Liver (tissue), 9 donors: Measurements from ENCODE around the gene ACLY. TPM values are rescaled to one million over a fixed set of nuclear protein-coding genes. Genes with fewer than 3 reads are reported as not detected.
A peak's percentile ranks its signal among the peaks of the same experiment; 100 is the strongest.

Experiments
- DNase-seq: peaks from one replicate; pipeline ENCODE4 v3.0.0-alpha.2; 2017; ENCODE audit warnings: low spot score
- H3K27ac ChIP-seq, 2 donors: one replicate each; pipeline ENCODE4 v1.7.0; 2013; ENCODE audit warnings: inconsistent platforms in 2 of 2, low read length in 2 of 2, control low read depth in 1 of 2, low read depth in 1 of 2, mild to moderate bottlenecking in 1 of 2
- H3K27me3 ChIP-seq, 4 donors: one replicate each; pipeline versions ENCODE4 v1.6.1 to v1.7.0; 2013; ENCODE audit warnings: low read length in 3 of 4, inconsistent platforms in 1 of 4, mild to moderate bottlenecking in 1 of 4, moderate library complexity in 1 of 4; ENCODE audit not compliant: control insufficient read depth in 4 of 4, insufficient read depth in 4 of 4
- H3K36me3 ChIP-seq, 4 donors: one replicate each; pipeline versions ENCODE4 v1.6.1 to v1.7.0; 2013; ENCODE audit warnings: low read length in 3 of 4, mild to moderate bottlenecking in 3 of 4, low read depth in 1 of 4, moderate library complexity in 1 of 4; ENCODE audit not compliant: control insufficient read depth in 4 of 4, insufficient read depth in 3 of 4
- H3K4me1 ChIP-seq, 4 donors: one replicate each; pipeline versions ENCODE4 v1.6.1 to v1.7.0; 2013; ENCODE audit warnings: low read length in 3 of 4, mild to moderate bottlenecking in 3 of 4, moderate library complexity in 1 of 4; ENCODE audit not compliant: control insufficient read depth in 4 of 4, insufficient read depth in 4 of 4
- H3K4me3 ChIP-seq, 3 donors: one replicate each; pipeline versions ENCODE4 v1.6.1 to v1.7.0; 2013; ENCODE audit warnings: low read length in 3 of 3, control low read depth in 1 of 3, low read depth in 1 of 3, mild to moderate bottlenecking in 1 of 3
- H3K9ac ChIP-seq, 2 donors: one replicate each; pipeline ENCODE4 v1.7.0; 2013; ENCODE audit warnings: low read length in 2 of 2, mild to moderate bottlenecking in 2 of 2, moderate library complexity in 2 of 2, control low read depth in 1 of 2, low read depth in 1 of 2
- H3K9me3 ChIP-seq, 4 donors: one replicate each; pipeline versions ENCODE4 v1.6.1 to v1.7.0; 2013; ENCODE audit warnings: low read length in 3 of 4; ENCODE audit not compliant: control insufficient read depth in 4 of 4
- ATF3 ChIP-seq: IDR thresholded peaks from 2 replicates; pipeline ENCODE4 v1.6.1; 2016; ENCODE audit warnings: antibody characterized with exemption
- EGR1 ChIP-seq, 2 donors: IDR thresholded peaks; 2 replicates each; pipeline ENCODE4 v1.6.1; 2016 to 2018; ENCODE audit warnings: antibody characterized with exemption in 2 of 2, low read depth in 2 of 2
- FOXA1 ChIP-seq: IDR thresholded peaks from 2 replicates; pipeline ENCODE4 v1.6.1; 2016; ENCODE audit warnings: antibody characterized with exemption
- FOXA2 ChIP-seq: IDR thresholded peaks from 2 replicates; pipeline ENCODE4 v1.6.1; 2016; ENCODE audit warnings: antibody characterized with exemption
- GABPA ChIP-seq, 2 donors: IDR thresholded peaks in 1 of 2; conservative IDR thresholded peaks in 1 of 2; 2 replicates each; pipeline ENCODE4 v1.6.1; 2016; ENCODE audit warnings: antibody characterized with exemption in 2 of 2, mild to moderate bottlenecking in 1 of 2, moderate library complexity in 1 of 2
- HNF4A ChIP-seq, 2 donors: conservative IDR thresholded peaks; 2 replicates each; pipeline ENCODE4 v1.6.1; 2016; ENCODE audit warnings: antibody characterized with exemption in 2 of 2, mild to moderate bottlenecking in 2 of 2
- HNF4G ChIP-seq: IDR thresholded peaks from 2 replicates; pipeline ENCODE4 v1.6.1; 2016; ENCODE audit warnings: antibody characterized with exemption
- JUND ChIP-seq, 2 donors: IDR thresholded peaks; 2 replicates each; pipeline ENCODE4 v1.6.1; 2016; ENCODE audit warnings: antibody characterized with exemption in 2 of 2
- MAX ChIP-seq: IDR thresholded peaks from 2 replicates; pipeline ENCODE4 v1.6.1; 2016; ENCODE audit warnings: antibody characterized with exemption
- NR2F2 ChIP-seq: IDR thresholded peaks from 2 replicates; pipeline ENCODE4 v1.6.1; 2016; ENCODE audit warnings: antibody characterized with exemption
- RAD21 ChIP-seq, 2 donors: IDR thresholded peaks; 2 replicates each; pipeline ENCODE4 v1.6.1; 2016; ENCODE audit warnings: antibody characterized with exemption in 2 of 2, mild to moderate bottlenecking in 2 of 2
- REST ChIP-seq: IDR thresholded peaks from 2 replicates; pipeline ENCODE4 v1.6.1; 2016; ENCODE audit warnings: antibody characterized with exemption, mild to moderate bottlenecking
- RXRA ChIP-seq, 2 donors: IDR thresholded peaks; 2 replicates each; pipeline ENCODE4 v1.6.1; 2017 to 2018; ENCODE audit warnings: antibody characterized with exemption in 2 of 2, mild to moderate bottlenecking in 1 of 2
- SP1 ChIP-seq: IDR thresholded peaks from 2 replicates; pipeline ENCODE4 v1.6.1; 2018; ENCODE audit warnings: antibody characterized with exemption, mild to moderate bottlenecking
- TAF1 ChIP-seq: conservative IDR thresholded peaks from 2 replicates; pipeline ENCODE4 v1.6.1; 2016; ENCODE audit warnings: antibody characterized with exemption, mild to moderate bottlenecking
- YY1 ChIP-seq: IDR thresholded peaks from 2 replicates; pipeline ENCODE4 v1.6.1; 2016; ENCODE audit warnings: antibody characterized with exemption, mild to moderate bottlenecking
- WGBS: extraction: QIAGEN DNeasy Blood & Tissue Kit; methylation state at CpG from one replicate; pipeline ENCODE4 v1.1.7; 2013; 5-methylcytosine and 5-hydroxymethylcytosine counted together
- polyA plus RNA-seq, 2 donors: library from polyadenylated mRNA; stranded (reverse) in 1 of 2; unstranded in 1 of 2; fragments of 200-250 nt in 1 of 2; fragments of >200 nt in 1 of 2; fragmentation: Nextera tagmentation in 1 of 2; extraction: Ambion mirVana in 1 of 2; gene quantifications; one replicate each; pipeline versions ENCODE4 v1.2.1 to v1.2.3, GENCODE V29; 2013 to 2015
- total RNA-seq, 2 donors: library from RNA; depleted of rRNA; stranded (reverse); fragments of >200 nt; gene quantifications; one replicate each; pipeline ENCODE4 v1.2.3, GENCODE V29; 2014
- TF ChIP-seq, protein P1 (sequence below): IDR thresholded peaks from 2 replicates; pipeline ENCODE4 v1.6.1; 2016; ENCODE audit warnings: antibody characterized with exemption
- TF ChIP-seq, protein P2 (sequence below): fragments of 150-350 bp; IDR thresholded peaks from 2 replicates; pipeline ENCODE4 v1.5.1; 2017; ENCODE audit warnings: improper control_type of control experiment, low read depth, low read length; ENCODE audit not compliant: missing input control
- donor health status: healthy.
- donor health status: healthy.
- donor health status: healthy.
- donor health status: healthy.
- donor health status: healthy.

Gene ACLY
- total and polyA plus RNA-seq, 4 donors: 12.1 to 133 (median 37.1) TPM

DNA sequence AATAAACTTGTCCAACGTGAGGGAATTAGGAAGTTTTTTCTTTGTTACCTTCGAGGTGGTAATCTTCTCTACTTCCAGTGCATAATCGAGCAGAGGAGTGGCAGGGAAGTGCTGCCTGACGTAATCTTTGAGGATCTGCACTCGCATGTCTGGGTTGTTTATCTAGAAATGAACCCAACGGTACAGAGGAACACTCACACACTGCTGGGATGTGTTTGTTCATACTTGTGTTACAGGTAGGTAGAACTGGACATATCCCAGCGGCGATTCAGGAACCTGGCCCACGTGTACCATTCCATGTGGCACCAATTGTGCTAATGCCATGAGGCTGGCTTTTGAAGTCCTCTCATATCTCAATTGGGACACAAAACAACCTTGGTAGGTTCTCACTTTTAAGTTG is 49.3 kb downstream of the ACLY start:
- TF ChIP-seq NR2F2 (no peak), ATF3 (peak; percentile 13), FOXA1 (no peak), YY1 (no peak), TAF1 (no peak), RAD21 (IDR thresholded peaks at IDR 0.05) (no peak), GABPA (IDR thresholded peaks at IDR 0.05 in 1 of 2, conservative IDR thresholded peaks at IDR 0.05 in 1 of 2) (no peak), EGR1 (IDR thresholded peaks at IDR 0.05; ENCODE audit: low read depth in 2 of 2) (no peak), MAX (peak; percentile 95), REST (no peak), FOXA2 (peak; percentile 38), SP1 (peak; percentile 45), HNF4G (no peak), JUND (IDR thresholded peaks at IDR 0.05) (peak; percentile 12 to 53), RXRA (IDR thresholded peaks at IDR 0.05) (peak; percentile 58 to 60), HNF4A (conservative IDR thresholded peaks at IDR 0.05) (peak in 1 of 2 donors; percentile 51)
- TF ChIP-seq, protein P1, sequence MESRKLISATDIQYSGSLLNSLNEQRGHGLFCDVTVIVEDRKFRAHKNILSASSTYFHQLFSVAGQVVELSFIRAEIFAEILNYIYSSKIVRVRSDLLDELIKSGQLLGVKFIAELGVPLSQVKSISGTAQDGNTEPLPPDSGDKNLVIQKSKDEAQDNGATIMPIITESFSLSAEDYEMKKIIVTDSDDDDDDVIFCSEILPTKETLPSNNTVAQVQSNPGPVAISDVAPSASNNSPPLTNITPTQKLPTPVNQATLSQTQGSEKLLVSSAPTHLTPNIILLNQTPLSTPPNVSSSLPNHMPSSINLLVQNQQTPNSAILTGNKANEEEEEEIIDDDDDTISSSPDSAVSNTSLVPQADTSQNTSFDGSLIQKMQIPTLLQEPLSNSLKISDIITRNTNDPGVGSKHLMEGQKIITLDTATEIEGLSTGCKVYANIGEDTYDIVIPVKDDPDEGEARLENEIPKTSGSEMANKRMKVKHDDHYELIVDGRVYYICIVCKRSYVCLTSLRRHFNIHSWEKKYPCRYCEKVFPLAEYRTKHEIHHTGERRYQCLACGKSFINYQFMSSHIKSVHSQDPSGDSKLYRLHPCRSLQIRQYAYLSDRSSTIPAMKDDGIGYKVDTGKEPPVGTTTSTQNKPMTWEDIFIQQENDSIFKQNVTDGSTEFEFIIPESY: no peak
- TF ChIP-seq, protein P2, sequence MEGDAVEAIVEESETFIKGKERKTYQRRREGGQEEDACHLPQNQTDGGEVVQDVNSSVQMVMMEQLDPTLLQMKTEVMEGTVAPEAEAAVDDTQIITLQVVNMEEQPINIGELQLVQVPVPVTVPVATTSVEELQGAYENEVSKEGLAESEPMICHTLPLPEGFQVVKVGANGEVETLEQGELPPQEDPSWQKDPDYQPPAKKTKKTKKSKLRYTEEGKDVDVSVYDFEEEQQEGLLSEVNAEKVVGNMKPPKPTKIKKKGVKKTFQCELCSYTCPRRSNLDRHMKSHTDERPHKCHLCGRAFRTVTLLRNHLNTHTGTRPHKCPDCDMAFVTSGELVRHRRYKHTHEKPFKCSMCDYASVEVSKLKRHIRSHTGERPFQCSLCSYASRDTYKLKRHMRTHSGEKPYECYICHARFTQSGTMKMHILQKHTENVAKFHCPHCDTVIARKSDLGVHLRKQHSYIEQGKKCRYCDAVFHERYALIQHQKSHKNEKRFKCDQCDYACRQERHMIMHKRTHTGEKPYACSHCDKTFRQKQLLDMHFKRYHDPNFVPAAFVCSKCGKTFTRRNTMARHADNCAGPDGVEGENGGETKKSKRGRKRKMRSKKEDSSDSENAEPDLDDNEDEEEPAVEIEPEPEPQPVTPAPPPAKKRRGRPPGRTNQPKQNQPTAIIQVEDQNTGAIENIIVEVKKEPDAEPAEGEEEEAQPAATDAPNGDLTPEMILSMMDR: no peak
- WGBS: 29% methylated on average over 9 of the region's 9 CpGs
- H3K9ac ChIP-seq: peak overlapping the region in 1 of 2 donors; percentile 7
- H3K4me1 ChIP-seq: peaks cover 11 to 47% (median 35%) of the 10 kb centered on the region in 4 donors
- peak overlapping the region; percentile 30 to 77 for H3K27ac ChIP-seq
- DNase-seq: no peak
- no peak overlapping the region for H3K4me3 ChIP-seq
- H3K9me3 ChIP-seq: no peaks in the 10 kb centered on the region
- no peaks in the 10 kb centered on the region for H3K27me3 ChIP-seq
- peaks cover 11 to 21% (median 17%) of the 10 kb centered on the region in 4 donors for H3K36me3 ChIP-seq
